OCI-LY3 (cell line): ENCODE measurements around the gene SOCS7.

Experiments
- EZH2phosphoT487 ChIP-seq: fragments of 200-600 bp; shearing (Covaris generic); IDR thresholded peaks from 2 replicates; pipeline ENCODE4 v1.6.1; 2018; ENCODE audit warnings: antibody characterized with exemption, mixed run types, low read depth
- TF ChIP-seq, protein P1 (sequence below): fragments of 200-600, 300-600 bp; sonication (generic); IDR thresholded peaks from 2 replicates; pipeline ENCODE4 v1.5.1; 2014; ENCODE audit warnings: antibody characterized with exemption, low read length, low read depth

GRCh38 chr17:38338053-38338452 is 13.6 kb upstream of the SOCS7 start:
- TF ChIP-seq, protein P1, sequence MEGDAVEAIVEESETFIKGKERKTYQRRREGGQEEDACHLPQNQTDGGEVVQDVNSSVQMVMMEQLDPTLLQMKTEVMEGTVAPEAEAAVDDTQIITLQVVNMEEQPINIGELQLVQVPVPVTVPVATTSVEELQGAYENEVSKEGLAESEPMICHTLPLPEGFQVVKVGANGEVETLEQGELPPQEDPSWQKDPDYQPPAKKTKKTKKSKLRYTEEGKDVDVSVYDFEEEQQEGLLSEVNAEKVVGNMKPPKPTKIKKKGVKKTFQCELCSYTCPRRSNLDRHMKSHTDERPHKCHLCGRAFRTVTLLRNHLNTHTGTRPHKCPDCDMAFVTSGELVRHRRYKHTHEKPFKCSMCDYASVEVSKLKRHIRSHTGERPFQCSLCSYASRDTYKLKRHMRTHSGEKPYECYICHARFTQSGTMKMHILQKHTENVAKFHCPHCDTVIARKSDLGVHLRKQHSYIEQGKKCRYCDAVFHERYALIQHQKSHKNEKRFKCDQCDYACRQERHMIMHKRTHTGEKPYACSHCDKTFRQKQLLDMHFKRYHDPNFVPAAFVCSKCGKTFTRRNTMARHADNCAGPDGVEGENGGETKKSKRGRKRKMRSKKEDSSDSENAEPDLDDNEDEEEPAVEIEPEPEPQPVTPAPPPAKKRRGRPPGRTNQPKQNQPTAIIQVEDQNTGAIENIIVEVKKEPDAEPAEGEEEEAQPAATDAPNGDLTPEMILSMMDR, result no peak
- no peak for TF ChIP-seq EZH2phosphoT487
